NCI-H226 (cell line): ENCODE data around the gene CTBP1.

Experiments used
- DNase-seq: peaks from one replicate; pipeline ENCODE4 v3.0.0-alpha.2; 2015

The CTBP1 gene

GRCh38 chr4:1207603-1208265, 41.2 kb downstream of the CTBP1 start:
- DNase-seq: no peak

GRCh38 chr4:1207157-1207470, 41.8 kb downstream of the CTBP1 start:
- no peak for DNase-seq

GRCh38 chr4:1206299-1207156, 42.4 kb downstream of the CTBP1 start:
- DNase-seq: no peak

- DNase-seq: no peak
Measured at GRCh38 chr4:1205586-1206298, 43.2 kb downstream of the CTBP1 start.

- DNase-seq: no peak
Measured at GRCh38 chr4:1204828-1205585, 43.9 kb downstream of the CTBP1 start.

- no peak for DNase-seq
Measured at GRCh38 chr4:1204286-1204827, 44.6 kb downstream of the CTBP1 start.

- DNase-seq: no peak
Measured at GRCh38 chr4:1203026-1203616, 45.8 kb downstream of the CTBP1 start.

- DNase-seq: no peak
Measured at GRCh38 chr4:1202526-1203011, 46.4 kb downstream of the CTBP1 start.

GRCh38 chr4:1201851-1202525, 46.9 kb downstream of the CTBP1 start:
- no peak for DNase-seq

- peak; percentile 72 for DNase-seq
Measured at GRCh38 chr4:1200425-1201035, 48.4 kb downstream of the CTBP1 start.

GRCh38 chr4:1199556-1200331, 49.2 kb downstream of the CTBP1 start:
- DNase-seq: no peak

GRCh38 chr4:1198098-1198844, 50.7 kb downstream of the CTBP1 start:
- DNase-seq: no peak

- DNase-seq: no peak
Measured at GRCh38 chr4:1196421-1197183, 52.3 kb downstream of the CTBP1 start.

GRCh38 chr4:1195891-1196401, 53.0 kb downstream of the CTBP1 start:
- no peak for DNase-seq

GRCh38 chr4:1195109-1195671, 53.7 kb downstream of the CTBP1 start:
- DNase-seq: no peak

- DNase-seq: no peak
Measured at GRCh38 chr4:1194010-1194900, 54.7 kb downstream of the CTBP1 start.
